Stimulated activated naive B cell treated with anti-CD40 and anti-IgM and Interleukin-4, amounts not matched to agents 10 μg/mL and 1 μg/mL and 100 μg/mL, for 72 hours (primary cell): ENCODE results near the gene CYFIP2.
"Not testable (repeated sequence)": the region's sequence is repeated elsewhere in the genome, so short reads cannot be mapped to it uniquely, and the experiment has no call there.

Source experiments
- ATAC-seq, 2 donors: fragments of 150-1000 bp; cut with Tn5 transposase; replicated peaks; 2 replicates each; pipeline ENCODE4 v1.10.0; 2021; ENCODE audit warnings: moderate library complexity in 1 of 2
- DNase-seq: peaks from one replicate; pipeline ENCODE4 v3.0.0; 2021
- H3K27ac Mint-ChIP-seq: one replicate; pipeline ENCODE4 v1.8.0; 2022; ENCODE audit warnings: mild to moderate bottlenecking, mixed read lengths
- H3K27me3 Mint-ChIP-seq, 2 donors: one replicate each; pipeline ENCODE4 v1.8.0; 2022; ENCODE audit warnings: mixed read lengths in 2 of 2
- H3K36me3 Mint-ChIP-seq, 2 donors: one replicate each; pipeline ENCODE4 v1.8.0; 2022; ENCODE audit warnings: mixed read lengths in 2 of 2, mild to moderate bottlenecking in 1 of 2
- H3K4me1 Mint-ChIP-seq, 2 donors: one replicate each; pipeline ENCODE4 v1.8.0; 2022; ENCODE audit warnings: mixed read lengths in 2 of 2, mild to moderate bottlenecking in 1 of 2
- H3K4me3 Mint-ChIP-seq, 2 donors: one replicate each; pipeline ENCODE4 v1.8.0; 2022; ENCODE audit warnings: mild to moderate bottlenecking in 2 of 2, mixed read lengths in 2 of 2, moderate library complexity in 1 of 2
- H3K9me3 Mint-ChIP-seq, 2 donors: one replicate each; pipeline ENCODE4 v1.8.0; 2022; ENCODE audit warnings: mixed read lengths in 2 of 2, mild to moderate bottlenecking in 1 of 2

Gene CYFIP2

DNA sequence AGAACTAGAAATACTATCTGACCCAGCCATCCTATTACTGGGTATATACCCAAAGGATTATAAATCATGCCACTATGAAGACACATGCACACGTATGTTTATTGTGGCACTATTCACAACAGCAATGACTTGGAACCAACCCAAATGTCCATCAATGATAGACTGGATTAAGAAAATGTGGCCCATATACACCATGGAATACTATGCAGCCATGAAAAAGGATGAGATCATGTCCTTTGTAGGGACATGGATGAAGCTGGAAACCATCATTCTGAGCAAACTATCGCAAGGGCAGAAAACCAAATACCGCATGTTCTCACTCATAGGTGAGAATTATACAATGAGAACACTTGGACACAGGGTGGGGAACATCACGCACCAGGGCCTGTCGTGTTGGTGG is 164.0 kb downstream of the CYFIP2 start:
- not testable (repeated sequence) for H3K27me3 Mint-ChIP-seq, H3K9me3 Mint-ChIP-seq, H3K27ac Mint-ChIP-seq, H3K36me3 Mint-ChIP-seq, DNase-seq, ATAC-seq, H3K4me3 Mint-ChIP-seq
- peaks cover 15 to 21% of the 10 kb centered on the region in 2 donors for H3K4me1 Mint-ChIP-seq

DNA sequence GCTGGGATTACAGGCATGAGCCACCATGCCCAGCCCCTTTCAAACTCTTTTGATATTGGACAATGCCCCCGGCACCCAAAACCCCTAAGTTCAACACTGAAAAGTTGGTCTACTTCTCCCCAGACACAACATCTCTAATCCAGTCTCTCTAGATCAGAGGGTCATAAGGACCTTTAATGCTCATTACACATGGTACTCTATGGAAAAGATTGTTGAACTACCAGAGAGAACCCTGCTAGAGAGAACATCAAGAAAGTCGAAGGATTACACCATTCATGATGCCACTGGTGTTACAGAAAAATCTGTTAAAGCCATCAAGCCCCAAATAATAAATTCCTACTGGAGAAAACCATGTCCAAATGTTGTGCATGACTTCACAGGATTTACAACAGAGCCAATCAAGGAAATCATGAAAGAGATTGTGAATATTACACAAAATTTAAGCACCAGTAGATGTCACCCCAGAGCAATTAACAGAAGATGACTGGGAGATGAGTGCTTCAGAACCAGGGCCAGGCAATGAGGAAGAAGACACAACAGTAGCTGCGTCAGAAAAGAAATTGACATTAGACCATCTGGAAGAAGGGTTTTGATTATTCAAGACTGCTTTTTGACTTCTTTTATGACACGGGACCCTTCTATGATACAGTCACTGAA is 165.7 kb downstream of the CYFIP2 start:
- H3K4me3 Mint-ChIP-seq, result peak overlapping the region in 1 of 2 donors; percentile 3
- DNase-seq (peak; percentile 30), ATAC-seq (peak; percentile 99)
- H3K9me3 Mint-ChIP-seq, result peaks cover 6 to 8% of the 10 kb centered on the region in 2 donors
- no peaks in the 10 kb centered on the region for H3K27me3 Mint-ChIP-seq
- no peak overlapping the region for H3K27ac Mint-ChIP-seq
- peaks cover 2 to 6% of the 10 kb centered on the region in 2 donors for H3K36me3 Mint-ChIP-seq
- peaks cover 15 to 24% of the 10 kb centered on the region in 2 donors for H3K4me1 Mint-ChIP-seq

DNA sequence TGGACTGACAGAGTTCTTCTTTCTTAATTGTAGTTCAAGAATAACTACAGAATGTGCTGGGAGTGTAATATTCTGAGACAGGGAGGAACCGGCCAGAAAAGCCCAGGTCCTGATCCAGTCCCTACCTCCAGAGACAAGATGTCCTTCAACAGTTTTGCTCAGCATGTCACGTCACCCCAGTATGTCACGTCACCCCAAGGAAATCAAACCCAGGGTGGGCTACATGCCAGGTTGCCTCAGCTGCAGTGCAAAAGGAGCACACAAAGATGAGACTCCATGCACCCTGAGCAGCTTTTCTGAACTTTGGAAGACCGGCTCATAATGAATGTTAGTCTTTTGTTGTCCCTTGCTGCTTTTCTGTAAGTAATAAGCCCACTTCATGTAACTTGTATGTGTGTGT is 168.2 kb downstream of the CYFIP2 start:
- H3K4me3 Mint-ChIP-seq, result no peak overlapping the region
- H3K9me3 Mint-ChIP-seq, result peaks cover 6 to 8% of the 10 kb centered on the region in 2 donors
- no peak for DNase-seq
- no peaks in the 10 kb centered on the region for H3K27me3 Mint-ChIP-seq
- H3K36me3 Mint-ChIP-seq, result peaks cover 2 to 6% of the 10 kb centered on the region in 2 donors
- peaks cover 15 to 24% of the 10 kb centered on the region in 2 donors for H3K4me1 Mint-ChIP-seq
- peak overlapping the region; percentile 22 for H3K27ac Mint-ChIP-seq
- no peak for ATAC-seq

DNA sequence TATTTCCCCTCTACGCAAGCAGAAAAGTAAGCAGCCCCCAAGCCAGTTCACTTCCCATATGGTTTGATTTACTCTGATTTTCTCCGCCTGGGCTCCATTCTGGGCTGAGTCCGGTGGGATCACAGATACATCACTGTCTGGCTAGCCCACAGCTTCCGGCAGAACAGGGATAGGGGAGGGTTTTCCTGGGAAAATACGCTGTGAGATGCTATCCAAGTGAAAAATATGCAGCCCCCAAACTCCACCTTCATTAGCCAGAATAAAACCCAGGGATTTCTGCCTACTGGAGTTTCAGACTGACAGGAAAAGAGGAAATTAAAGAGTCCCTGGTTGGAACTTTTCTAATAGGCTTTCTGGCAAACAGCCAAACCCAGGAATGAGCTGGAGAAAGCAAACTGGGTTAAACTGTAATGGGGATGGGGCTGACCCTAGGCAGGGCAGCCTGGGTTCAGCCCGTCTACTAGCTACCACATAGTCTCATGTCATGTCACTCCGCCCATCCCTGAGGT is 177.2 kb downstream of the CYFIP2 start:
- DNase-seq, result no peak
- no peak overlapping the region for H3K27ac Mint-ChIP-seq
- H3K36me3 Mint-ChIP-seq, result no peaks in the 10 kb centered on the region
- H3K9me3 Mint-ChIP-seq, result no peaks in the 10 kb centered on the region
- no peaks in the 10 kb centered on the region for H3K4me1 Mint-ChIP-seq
- no peak overlapping the region for H3K4me3 Mint-ChIP-seq
- H3K27me3 Mint-ChIP-seq, result no peaks in the 10 kb centered on the region
- ATAC-seq, result no peak

GRCh38 chr5:157444224-157444623 is 178.3 kb downstream of the CYFIP2 start:
- Mint-ChIP-seq H3K4me1 (no peaks in the 10 kb centered on the region), H3K27ac (no peak overlapping the region), H3K27me3 (no peaks in the 10 kb centered on the region), H3K4me3 (no peak overlapping the region), H3K9me3 (no peaks in the 10 kb centered on the region), H3K36me3 (no peaks in the 10 kb centered on the region)
- ATAC-seq, result no peak
- DNase-seq, result no peak
